SK-N-SH (cell line): ENCODE measurements around the gene NPAS3. TPM values are rescaled to one million over a fixed set of nuclear protein-coding genes. Genes with fewer than 3 reads are reported as not detected.
A peak's percentile ranks its signal among the peaks of the same experiment; 100 is the strongest.

Source experiments
- CTCF ChIA-PET: fragments of 300-600, 350-600 bp; formaldehyde crosslinking; extraction: SDS; loops from one replicate; lab custom pipeline; 2021; lab: Yijun Ruan, JAX
- POLR2A ChIA-PET: fragments of 350-600 bp; sonication (Branson Sonifier 250); formaldehyde crosslinking; extraction: SDS; loops from one replicate; lab custom pipeline; 2020; ENCODE audit warnings: antibody characterized with exemption, inconsistent platforms; lab: Yijun Ruan, JAX
- DNase-seq: peaks from one replicate; pipeline ENCODE4 v3.0.0; 2012
- H2AFZ ChIP-seq: fragments of 200-600 bp; sonication (generic); 2 replicates; pipeline ENCODE4 v1.8.1; 2016; ENCODE audit warnings: antibody characterized with exemption, mild to moderate bottlenecking, low read depth
- H3F3A ChIP-seq: fragments of 200-600 bp; sonication (generic); replicated peaks from 2 replicates; pipeline ENCODE3; 2016; ENCODE audit warnings: antibody characterized with exemption, mild to moderate bottlenecking; ENCODE audit not compliant: insufficient read depth
- H3K27ac ChIP-seq, 2 experiments: fragments of 200-500 bp in 1 of 2; fragments of 200-600 bp in 1 of 2; sonication (Bioruptor generic) in 1 of 2; sonication (generic), shearing (Covaris generic) in 1 of 2; 2 replicates each; pipeline versions ENCODE4 v1.5.1 to v1.6.1; 2014 to 2016; ENCODE audit warnings: low read depth in 2 of 2, inconsistent platforms in 1 of 2, low read length in 1 of 2, mild to moderate bottlenecking in 1 of 2, mixed read lengths in 1 of 2
- H3K27me3 ChIP-seq: fragments of 200-600 bp; sonication (generic), shearing (Covaris generic); 2 replicates; pipeline ENCODE4 v1.6.1; 2016; ENCODE audit warnings: mixed run types; ENCODE audit not compliant: insufficient read depth
- H3K36me3 ChIP-seq, 2 experiments: fragments of 200-500 bp in 1 of 2; fragments of 200-600 bp in 1 of 2; sonication (Bioruptor generic) in 1 of 2; sonication (generic) in 1 of 2; replicated peaks in 1 of 2; 2 replicates each; pipeline versions ENCODE3 to v1.5.1; 2014 to 2016; ENCODE audit warnings: low read length in 1 of 2, mild to moderate bottlenecking in 1 of 2; ENCODE audit not compliant: insufficient read depth in 2 of 2, control insufficient read depth in 1 of 2
- H3K4me1 ChIP-seq, 2 experiments: fragments of 200-500 bp in 1 of 2; fragments of 200-600 bp in 1 of 2; sonication (Bioruptor generic) in 1 of 2; sonication (generic), shearing (Covaris generic) in 1 of 2; 2 replicates each; pipeline versions ENCODE4 v1.5.1 to v1.6.1; 2014 to 2016; ENCODE audit warnings: low read depth in 1 of 2, low read length in 1 of 2, mixed run types in 1 of 2; ENCODE audit not compliant: insufficient read depth in 2 of 2, control insufficient read depth in 1 of 2
- H3K4me2 ChIP-seq: fragments of 200-600 bp; sonication (generic), shearing (Covaris generic); 2 replicates; pipeline ENCODE4 v1.6.1; 2017; ENCODE audit warnings: mixed run types
- H3K4me3 ChIP-seq, 2 experiments: fragments of 200-500 bp in 1 of 2; fragments of 200-600 bp in 1 of 2; sonication (Bioruptor generic) in 1 of 2; sonication (generic), shearing (Covaris generic) in 1 of 2; 2 replicates each; pipeline versions ENCODE4 v1.5.1 to v1.8.1; 2014 to 2016; ENCODE audit warnings: low read depth in 2 of 2, inconsistent platforms in 1 of 2, low read length in 1 of 2, mild to moderate bottlenecking in 1 of 2, mixed read lengths in 1 of 2, moderate library complexity in 1 of 2
- H3K79me2 ChIP-seq: fragments of 200-600 bp; sonication (generic); 2 replicates; pipeline ENCODE4 v1.8.1; 2017; ENCODE audit warnings: mild to moderate bottlenecking; ENCODE audit not compliant: insufficient read depth
- H3K9ac ChIP-seq: fragments of 200-600 bp; sonication (generic); 2 replicates; pipeline ENCODE4 v1.6.1; 2017; ENCODE audit warnings: mixed run types
- H3K9me2 ChIP-seq: fragments of 200-600 bp; sonication (generic); 2 replicates; pipeline ENCODE4 v1.6.1; 2017; ENCODE audit warnings: mixed run types
- H3K9me3 ChIP-seq: fragments of 200-600 bp; sonication (generic); 2 replicates; pipeline ENCODE4 v1.6.1; 2017; ENCODE audit warnings: mixed run types, mild to moderate bottlenecking, moderate library complexity
- H4K20me1 ChIP-seq: fragments of 200-600 bp; sonication (generic); 2 replicates; pipeline ENCODE4 v1.6.1; 2017; ENCODE audit warnings: mild to moderate bottlenecking, mixed run types; ENCODE audit not compliant: insufficient read depth
- EP300 ChIP-seq, 2 experiments: IDR thresholded peaks; 2 replicates each; pipeline versions ENCODE4 v1.4.0 to v1.6.1; 2012; ENCODE audit warnings: borderline replicate concordance in 1 of 2, low read depth in 1 of 2, low read length in 1 of 2
- FOSL2 ChIP-seq: IDR thresholded peaks from 2 replicates; pipeline ENCODE4 v1.4.0; 2012; ENCODE audit warnings: low read depth, mild to moderate bottlenecking, moderate library complexity, borderline replicate concordance
- GABPA ChIP-seq: IDR thresholded peaks from 2 replicates; pipeline ENCODE4 v1.4.0; 2012; ENCODE audit warnings: low read depth, mild to moderate bottlenecking
- JUND ChIP-seq: IDR thresholded peaks from 2 replicates; pipeline ENCODE4 v1.4.0; 2012
- NFIC ChIP-seq: IDR thresholded peaks from 2 replicates; pipeline ENCODE4 v1.4.0; 2012; ENCODE audit warnings: borderline replicate concordance
- NRF1 ChIP-seq: IDR thresholded peaks from 2 replicates; pipeline ENCODE4 v1.6.1; 2012; ENCODE audit warnings: low read depth, mild to moderate bottlenecking, low read length
- RCOR1 ChIP-seq: fragments of 150-350 bp; IDR thresholded peaks from 2 replicates; pipeline ENCODE4 v1.6.1; 2017; ENCODE audit warnings: antibody characterized with exemption, low read length
- SMC3 ChIP-seq: IDR thresholded peaks from 2 replicates; pipeline ENCODE4 v1.6.1; 2012; ENCODE audit warnings: low read depth, low read length, improper control_type of control experiment
- TCF12 ChIP-seq: IDR thresholded peaks from 2 replicates; pipeline ENCODE4 v1.4.0; 2012
- USF2 ChIP-seq: fragments of 150-350 bp; IDR thresholded peaks from 2 replicates; pipeline ENCODE4 v1.6.1; 2017; ENCODE audit warnings: antibody characterized with exemption, low read length, low read depth, borderline replicate concordance
- ZBTB33 ChIP-seq: IDR thresholded peaks from 2 replicates; pipeline ENCODE4 v1.4.0; 2012; ENCODE audit warnings: low read depth, borderline replicate concordance
- WGBS: methylation state at CpG from one replicate; pipeline ENCODE4 v1.1.6; 2017; ENCODE audit warnings: low lambda C conversion rate; 5-methylcytosine and 5-hydroxymethylcytosine counted together
- polyA plus RNA-seq, 3 experiments: library from polyadenylated mRNA; depleted of rRNA; stranded (reverse); fragments of >200 nt; gene quantifications; 2 replicates each; pipeline ENCODE4 v1.2.3, GENCODE V29; 2012
- TF ChIP-seq, protein P1 (sequence below): IDR thresholded peaks from 2 replicates; pipeline ENCODE4 v1.4.0; 2012; ENCODE audit warnings: low read depth, borderline replicate concordance
- TF ChIP-seq, protein P2 (sequence below): fragments of 200-600 bp; sonication (generic); IDR thresholded peaks from 2 replicates; pipeline ENCODE4 v1.6.1; 2017; ENCODE audit warnings: antibody characterized with exemption, mild to moderate bottlenecking, moderate library complexity
- TF ChIP-seq, protein P3 (sequence below): IDR thresholded peaks from 2 replicates; pipeline ENCODE4; 2012
- TF ChIP-seq, protein P4 (sequence below): fragments of 150-350 bp; IDR thresholded peaks from 2 replicates; pipeline ENCODE4 v1.6.1; 2016; ENCODE audit warnings: mild to moderate bottlenecking, low read depth, low read length

Gene NPAS3
- polyA plus RNA-seq, 1 of the 3 experiments (the other 2 are of a cell fraction) = 4.3 TPM

GRCh38 chr14:33642080-33642479, 703.4 kb downstream of the NPAS3 start (continued):
- TF ChIP-seq RCOR1 (no peak), NFIC (no peak), JUND (no peak), GABPA (no peak), NRF1 (no peak), FOSL2 (no peak), SMC3 (no peak), USF2 (no peak), ZBTB33 (no peak)
- TF ChIP-seq, protein P1, sequence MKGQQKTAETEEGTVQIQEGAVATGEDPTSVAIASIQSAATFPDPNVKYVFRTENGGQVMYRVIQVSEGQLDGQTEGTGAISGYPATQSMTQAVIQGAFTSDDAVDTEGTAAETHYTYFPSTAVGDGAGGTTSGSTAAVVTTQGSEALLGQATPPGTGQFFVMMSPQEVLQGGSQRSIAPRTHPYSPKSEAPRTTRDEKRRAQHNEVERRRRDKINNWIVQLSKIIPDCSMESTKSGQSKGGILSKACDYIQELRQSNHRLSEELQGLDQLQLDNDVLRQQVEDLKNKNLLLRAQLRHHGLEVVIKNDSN = no peak
- TF ChIP-seq, protein P2, sequence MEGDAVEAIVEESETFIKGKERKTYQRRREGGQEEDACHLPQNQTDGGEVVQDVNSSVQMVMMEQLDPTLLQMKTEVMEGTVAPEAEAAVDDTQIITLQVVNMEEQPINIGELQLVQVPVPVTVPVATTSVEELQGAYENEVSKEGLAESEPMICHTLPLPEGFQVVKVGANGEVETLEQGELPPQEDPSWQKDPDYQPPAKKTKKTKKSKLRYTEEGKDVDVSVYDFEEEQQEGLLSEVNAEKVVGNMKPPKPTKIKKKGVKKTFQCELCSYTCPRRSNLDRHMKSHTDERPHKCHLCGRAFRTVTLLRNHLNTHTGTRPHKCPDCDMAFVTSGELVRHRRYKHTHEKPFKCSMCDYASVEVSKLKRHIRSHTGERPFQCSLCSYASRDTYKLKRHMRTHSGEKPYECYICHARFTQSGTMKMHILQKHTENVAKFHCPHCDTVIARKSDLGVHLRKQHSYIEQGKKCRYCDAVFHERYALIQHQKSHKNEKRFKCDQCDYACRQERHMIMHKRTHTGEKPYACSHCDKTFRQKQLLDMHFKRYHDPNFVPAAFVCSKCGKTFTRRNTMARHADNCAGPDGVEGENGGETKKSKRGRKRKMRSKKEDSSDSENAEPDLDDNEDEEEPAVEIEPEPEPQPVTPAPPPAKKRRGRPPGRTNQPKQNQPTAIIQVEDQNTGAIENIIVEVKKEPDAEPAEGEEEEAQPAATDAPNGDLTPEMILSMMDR = no peak

DNA sequence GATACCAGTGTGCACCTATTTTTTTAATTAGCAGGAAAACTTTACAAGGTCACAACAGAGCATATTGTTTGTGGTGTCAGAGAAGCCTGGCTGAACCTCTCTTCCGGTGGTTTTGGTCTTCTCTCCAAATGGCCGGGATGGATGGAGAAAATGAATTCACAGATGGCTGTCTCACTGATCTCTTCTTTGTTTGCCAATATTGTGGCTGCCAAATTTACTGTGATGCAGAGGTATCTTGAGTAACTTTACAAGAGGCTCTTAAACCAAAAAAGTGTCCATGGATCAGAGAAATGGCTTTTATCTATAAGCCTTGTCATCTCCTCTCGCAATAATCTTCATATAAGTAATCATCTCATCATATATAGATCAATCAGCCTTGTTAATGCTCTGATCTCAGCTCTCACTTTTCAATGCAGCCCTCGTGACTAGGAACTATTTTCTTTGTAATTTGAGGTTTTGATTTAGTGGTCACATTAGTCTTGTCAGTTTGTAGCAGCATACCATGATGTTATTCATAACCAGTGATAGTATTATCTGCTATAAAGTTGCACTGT, 704.1 kb downstream of the NPAS3 start:
- Histone ChIP-seq H3K4me3 (no peak overlapping the region), H3K9me2 (no peaks in the 10 kb centered on the region), H3K4me1 (peaks cover 0 to 18% of the 10 kb centered on the region in 2 experiments; a peak in 3 of 4 replicates), H3K27me3 (no peaks in the 10 kb centered on the region), H3K4me2 (no peak overlapping the region), H3F3A (peaks cover 10% of the 10 kb centered on the region), H3K9me3 (no peaks in the 10 kb centered on the region), H3K9ac (no peak overlapping the region), H2AFZ (no peak overlapping the region), H3K27ac (no peak overlapping the region), H4K20me1 (no peaks in the 10 kb centered on the region), H3K36me3 (no peaks in the 10 kb centered on the region), H3K79me2 (no peaks in the 10 kb centered on the region)
- DNase-seq = no peak
- ChIA-PET CTCF (interaction anchor here (1.0 to 1.1 kb wide), 2 partner anchors 10 to 150 kb away, joined by 3 to 4 read pairs; no protein-coding TSS in a partner anchor), POLR2A (no interaction called here)
- 72% methylated on average over 4 of the region's 4 CpGs for WGBS
- TF ChIP-seq TCF12 (0 out of 2 replicates have a peak, but pooled peaks have one; percentile 18), EP300 (IDR thresholded peaks at IDR 0.05; ENCODE audit: borderline replicate concordance in 1 of 2, low read depth in 1 of 2, low read length in 1 of 2) (0 out of 4 replicates have a peak, but pooled peaks of 1 of the 2 experiments have one; percentile 10), JUND (peak; percentile 22; the same call in 1 of the 2 replicates)
- TF ChIP-seq, protein P3, sequence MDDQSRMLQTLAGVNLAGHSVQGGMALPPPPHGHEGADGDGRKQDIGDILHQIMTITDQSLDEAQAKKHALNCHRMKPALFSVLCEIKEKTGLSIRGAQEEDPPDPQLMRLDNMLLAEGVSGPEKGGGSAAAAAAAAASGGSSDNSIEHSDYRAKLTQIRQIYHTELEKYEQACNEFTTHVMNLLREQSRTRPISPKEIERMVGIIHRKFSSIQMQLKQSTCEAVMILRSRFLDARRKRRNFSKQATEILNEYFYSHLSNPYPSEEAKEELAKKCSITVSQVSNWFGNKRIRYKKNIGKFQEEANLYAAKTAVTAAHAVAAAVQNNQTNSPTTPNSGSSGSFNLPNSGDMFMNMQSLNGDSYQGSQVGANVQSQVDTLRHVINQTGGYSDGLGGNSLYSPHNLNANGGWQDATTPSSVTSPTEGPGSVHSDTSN = peak; percentile 68
- TF ChIP-seq, protein P4, sequence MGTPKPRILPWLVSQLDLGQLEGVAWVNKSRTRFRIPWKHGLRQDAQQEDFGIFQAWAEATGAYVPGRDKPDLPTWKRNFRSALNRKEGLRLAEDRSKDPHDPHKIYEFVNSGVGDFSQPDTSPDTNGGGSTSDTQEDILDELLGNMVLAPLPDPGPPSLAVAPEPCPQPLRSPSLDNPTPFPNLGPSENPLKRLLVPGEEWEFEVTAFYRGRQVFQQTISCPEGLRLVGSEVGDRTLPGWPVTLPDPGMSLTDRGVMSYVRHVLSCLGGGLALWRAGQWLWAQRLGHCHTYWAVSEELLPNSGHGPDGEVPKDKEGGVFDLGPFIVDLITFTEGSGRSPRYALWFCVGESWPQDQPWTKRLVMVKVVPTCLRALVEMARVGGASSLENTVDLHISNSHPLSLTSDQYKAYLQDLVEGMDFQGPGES = no peak
